Activated effector memory CD4-positive, alpha-beta T cell treated with Interleukin-2 at 50 U/mL for 16 hours (primary cell): ENCODE measurements around the gene NF1.
"Not testable (repeated sequence)": the region's sequence is repeated elsewhere in the genome, so short reads cannot be mapped to it uniquely, and the experiment has no call there.

Experiments used
- DNase-seq: peaks from one replicate; pipeline ENCODE4 v3.0.0-alpha.2; 2020

NF1 gene

DNA sequence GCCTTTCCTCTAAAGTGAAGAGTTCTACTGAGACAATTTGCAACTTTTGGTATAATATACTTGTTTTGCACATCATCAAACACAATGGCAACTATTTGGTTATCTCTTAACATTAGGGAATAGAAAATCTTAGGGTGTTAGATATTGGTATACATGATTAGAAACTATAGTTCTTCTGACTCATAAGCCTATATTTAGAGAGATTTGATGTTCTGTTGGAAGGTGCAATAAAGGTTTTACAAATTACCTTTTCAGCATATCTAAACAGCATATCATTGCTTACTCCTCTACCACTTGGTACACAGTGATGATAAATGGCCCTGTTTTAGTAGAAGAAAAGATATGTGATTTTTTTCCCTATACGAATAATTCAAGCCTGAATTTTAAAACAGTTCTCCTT lies 212.9 kb downstream of the NF1 start:
- no peak for DNase-seq

DNA sequence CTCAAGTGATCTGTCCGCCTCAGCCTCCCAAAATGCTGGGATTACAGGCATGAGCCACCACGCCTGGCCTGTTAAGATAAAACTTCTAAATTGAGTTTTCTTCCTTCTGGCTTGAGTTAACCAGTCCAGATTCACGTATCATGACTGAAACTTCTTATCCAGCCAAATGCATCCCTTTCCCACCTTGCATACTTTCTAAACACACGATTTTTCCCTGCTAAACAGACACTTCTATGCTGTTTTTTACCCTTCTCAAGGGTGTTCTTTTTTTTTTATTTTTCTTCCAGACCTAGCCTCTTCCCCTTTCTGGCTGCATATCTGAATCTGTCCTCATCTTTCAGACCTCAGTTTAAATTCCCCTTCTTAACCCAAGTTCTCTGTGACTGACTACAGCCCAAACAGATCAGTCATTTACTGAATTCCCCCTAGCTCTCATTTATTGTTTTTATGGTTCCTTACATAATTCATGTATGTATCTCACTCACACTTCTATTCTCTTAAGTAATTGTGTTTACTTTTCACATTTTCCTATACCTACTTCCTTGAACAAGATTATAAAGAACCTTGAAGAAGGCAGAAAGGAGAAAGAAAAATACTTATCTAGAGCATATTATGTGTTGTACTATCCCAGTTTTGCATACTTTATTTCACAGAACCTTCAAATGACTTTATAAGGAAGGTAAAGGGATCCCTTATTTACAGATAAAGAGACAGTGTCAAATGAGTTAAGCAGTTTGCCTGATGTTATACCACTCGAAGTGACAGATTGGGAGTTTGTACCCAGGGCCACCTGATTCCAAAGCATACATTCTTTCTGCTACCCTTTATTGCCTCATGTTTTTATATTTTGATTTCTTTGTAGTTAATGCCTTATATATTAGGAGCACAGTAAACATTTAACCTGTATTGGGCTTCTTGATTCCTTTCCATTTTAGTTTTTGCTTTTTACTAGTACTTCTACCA lies 213.9 kb downstream of the NF1 start:
- no peak for DNase-seq

DNA sequence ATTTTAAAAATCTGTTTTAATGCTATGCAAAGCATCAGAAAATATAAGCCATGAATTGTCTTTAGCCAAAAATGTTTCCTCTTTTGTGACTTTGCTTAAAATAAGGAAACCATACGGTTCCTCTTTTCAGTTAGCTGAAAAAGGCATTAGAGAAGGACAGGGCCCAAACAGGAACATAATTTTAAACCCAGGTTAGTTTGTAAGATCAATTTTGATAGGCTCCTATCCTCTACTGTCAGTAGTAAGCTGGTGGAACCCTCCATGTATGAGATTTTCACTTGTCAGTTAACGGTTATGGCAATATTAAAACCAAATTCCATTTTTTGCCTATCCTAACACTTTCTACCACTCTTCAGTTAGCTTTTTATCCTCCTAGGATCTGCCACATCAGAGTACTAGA lies 214.8 kb downstream of the NF1 start:
- no peak for DNase-seq

DNA sequence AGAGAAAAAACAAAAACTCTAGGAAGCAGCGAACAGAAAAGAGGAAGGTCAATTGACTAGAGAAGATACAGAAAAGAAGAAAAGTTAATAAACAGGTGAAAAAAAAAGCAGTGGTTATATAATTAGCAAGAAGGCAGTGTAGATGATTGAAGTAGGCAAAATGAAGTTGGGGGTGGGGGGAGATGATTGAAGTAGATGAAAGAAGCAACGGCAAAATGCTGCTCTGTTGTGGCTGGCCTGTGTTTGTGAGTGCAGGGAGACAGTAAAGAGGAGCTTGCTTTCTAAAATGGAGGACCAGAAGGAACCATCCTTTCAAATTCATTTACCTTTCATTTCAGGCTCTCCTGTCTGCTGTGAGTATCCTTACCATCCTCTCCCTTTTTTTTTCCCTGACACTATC lies 215.5 kb downstream of the NF1 start:
- peak; percentile 36 for DNase-seq

DNA sequence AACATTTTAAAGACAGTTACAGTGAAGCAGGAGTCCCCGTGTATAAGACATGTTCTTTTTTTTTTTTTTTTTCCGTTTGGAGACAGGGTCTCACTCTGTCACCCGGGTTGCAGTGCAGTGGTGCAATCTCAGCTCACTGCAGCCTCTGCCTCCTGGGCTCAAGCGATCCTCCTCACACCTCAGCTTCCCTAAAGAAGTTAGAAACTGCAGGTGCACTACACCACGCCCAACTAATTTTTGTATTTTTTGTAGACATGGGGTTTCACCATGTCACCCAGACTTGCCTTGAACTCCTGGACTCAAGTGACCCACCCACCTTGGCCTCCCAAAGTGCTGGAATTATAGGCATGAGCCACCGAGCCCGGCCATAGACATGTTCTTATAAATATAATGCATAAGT lies 216.1 kb downstream of the NF1 start:
- DNase-seq, result no peak

DNA sequence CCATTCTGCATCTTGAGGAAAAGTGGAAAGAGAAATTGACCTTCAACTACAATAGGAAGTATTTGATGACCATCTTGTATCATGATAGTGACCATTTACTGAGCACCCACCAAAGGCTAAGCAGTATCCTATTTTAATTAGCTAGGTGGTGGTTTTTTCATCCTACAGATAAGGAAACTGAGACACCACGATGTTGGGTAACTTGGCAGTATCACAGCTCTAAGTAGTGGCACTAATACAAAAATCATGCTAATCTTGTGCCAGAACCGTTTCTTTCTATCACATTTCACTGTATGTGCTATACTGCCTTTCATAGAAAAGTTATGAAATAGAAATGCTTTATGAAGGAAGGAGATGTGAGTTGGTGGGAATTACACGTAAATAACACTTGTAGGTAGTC lies 216.7 kb downstream of the NF1 start:
- no peak for DNase-seq

DNA sequence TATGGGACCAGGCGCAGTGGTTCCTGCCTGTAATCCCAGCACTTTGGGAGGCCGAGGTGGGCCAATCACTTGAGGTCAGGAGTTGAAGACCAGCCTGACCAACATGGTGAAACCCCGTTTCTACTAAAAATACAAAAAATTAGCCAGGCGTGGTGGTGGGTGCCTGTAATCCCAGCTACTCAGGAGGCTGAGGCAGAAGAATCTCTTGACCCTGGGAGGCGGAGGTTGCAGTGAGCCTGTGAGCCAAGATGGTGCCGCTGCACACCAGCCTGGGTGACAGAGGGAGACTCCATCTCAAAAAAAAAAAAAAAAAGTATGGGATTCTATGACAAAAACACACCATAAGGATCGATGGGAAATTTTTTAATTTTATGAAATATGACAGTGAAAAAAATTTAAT lies 217.4 kb downstream of the NF1 start:
- DNase-seq, result peak; percentile 30

DNA sequence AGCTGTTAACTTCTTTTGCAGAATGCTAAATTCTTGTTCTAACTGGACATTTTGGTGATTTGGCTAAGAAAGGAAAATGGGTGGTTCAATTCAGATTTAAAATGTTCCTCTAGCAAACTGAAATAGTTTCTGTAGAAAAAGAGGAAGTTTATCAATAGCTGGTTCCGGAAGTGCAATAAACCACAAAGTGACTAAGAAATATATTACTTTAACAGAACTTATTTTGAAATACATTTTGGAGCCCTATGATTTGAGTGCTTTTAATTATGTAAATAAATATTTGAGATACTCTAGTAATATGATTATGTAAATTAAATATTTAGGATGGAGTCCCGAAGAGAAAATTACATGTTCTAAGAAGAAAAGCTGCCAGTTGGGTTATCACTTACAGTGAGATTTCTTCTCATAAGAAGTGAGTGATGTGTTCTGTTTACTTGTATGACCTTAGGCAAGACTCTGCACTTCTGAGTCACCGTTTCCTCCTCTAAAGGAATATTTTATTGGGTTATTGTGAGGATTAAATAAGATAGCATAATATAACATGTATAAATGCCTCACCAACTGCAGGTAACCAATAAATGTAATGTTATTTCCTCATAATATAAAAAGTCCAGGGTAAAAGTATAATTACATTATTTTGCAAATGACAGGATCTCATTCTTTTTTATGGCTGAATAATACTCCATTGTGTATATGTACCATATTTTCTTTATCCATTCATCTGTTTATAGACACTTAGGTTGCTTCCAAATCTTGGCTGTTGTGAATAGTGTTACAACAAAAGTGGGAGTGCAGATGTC lies 219.4 kb downstream of the NF1 start, which contains the start of gene EVI2B:
TSS of gene EVI2B (minus strand) at position 73 of the 800 bp plus-strand sequence. CDS start 8,445 bp downstream, outside the sequence.
- no peak for DNase-seq

DNA sequence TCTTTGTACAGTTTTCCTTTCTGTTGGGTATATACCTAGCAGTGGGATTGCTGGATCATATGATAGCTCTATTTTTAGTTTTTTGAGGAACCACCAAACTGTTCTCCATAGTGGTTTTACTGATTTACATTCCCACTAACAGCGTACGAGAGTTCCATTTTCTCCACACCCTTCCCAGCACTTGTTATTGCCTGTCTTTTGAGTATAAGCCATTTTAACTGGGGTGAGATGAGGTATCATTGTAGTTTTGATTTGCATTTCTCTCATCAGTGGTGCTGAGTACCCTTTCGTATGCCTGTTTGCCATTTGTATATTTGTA lies 220.0 kb downstream of the NF1 start:
- DNase-seq, result no peak

DNA sequence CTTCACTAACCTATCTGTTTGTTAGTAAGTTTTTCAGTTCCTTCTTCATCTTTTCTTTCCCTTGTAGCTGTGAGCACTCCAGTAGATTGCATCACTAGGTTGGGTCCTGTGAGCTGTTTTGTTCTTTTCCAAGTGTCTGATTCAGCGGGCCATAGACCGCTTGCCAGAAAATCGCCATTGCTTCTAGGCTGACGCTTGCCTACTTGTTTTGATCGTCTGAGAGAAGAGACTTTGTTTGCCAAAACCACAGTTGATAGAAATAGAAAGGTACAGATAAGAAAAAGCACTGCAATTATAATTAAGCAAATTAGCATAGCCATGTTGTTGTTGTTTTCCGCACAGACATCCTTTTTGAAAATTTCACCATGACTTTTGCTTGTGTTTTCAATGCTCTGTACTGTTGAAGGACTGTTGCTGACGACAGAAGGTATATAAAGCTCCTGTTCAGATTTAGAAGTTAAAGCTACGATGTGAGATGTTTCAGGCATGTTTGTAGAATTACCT lies 223.6 kb downstream of the NF1 start:
- peak; percentile 51 for DNase-seq

DNA sequence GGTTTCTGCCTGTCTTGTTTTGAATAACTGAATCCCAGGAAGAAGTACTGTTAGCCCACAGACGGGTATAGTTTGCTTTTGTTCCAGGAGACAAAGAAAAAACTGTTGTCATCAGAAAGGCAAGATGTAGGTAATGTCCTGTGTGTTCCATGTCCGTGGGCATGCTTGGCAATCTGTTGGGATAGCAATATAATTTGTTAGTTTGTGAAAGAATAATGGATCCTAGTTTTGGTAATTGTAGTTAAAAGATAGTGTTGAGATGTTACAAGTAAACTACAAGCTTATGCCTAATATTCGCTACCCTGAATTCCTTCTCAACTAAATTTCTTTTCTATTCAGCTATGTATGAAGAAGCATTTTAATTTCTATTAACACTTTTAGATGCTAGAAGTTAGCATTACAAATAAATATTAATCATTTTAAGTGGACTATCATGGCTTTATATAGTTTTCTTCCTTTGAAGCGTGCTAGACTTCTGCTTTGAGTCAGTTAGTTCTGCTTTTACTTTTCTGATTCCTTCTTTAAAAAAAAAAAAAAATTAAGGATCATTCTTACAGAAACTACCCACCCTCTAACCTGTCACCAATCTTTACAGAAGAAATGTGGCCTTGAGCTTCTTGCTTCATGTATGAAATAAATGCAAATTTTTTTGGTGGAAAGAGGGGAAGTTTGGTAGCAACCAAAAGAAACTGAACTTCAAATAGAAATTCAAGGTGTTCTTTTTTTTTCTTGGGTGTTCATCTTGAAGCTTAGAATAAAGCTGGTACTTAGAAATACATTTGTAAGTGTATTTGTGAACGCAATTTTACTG lies 224.3 kb downstream of the NF1 start:
- no peak for DNase-seq

DNA sequence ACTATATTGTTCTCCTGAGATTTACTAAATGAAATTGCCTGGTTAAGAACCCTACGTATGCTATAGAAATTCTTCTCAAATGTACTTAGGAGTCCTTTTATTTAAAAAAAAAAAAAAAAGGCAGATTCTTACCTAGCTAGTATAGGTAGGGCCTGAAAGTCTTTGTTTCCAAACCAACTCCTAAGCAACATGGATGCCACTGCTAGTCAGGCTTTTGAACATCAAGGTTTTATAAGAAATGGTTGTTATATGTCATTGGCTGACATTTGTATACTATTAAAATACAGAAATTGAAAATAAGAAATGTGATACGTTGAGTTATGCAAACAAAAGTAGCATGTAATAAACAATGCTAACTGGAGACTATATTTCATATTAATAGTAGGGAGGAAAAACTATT lies 225.5 kb downstream of the NF1 start:
- no peak for DNase-seq

DNA sequence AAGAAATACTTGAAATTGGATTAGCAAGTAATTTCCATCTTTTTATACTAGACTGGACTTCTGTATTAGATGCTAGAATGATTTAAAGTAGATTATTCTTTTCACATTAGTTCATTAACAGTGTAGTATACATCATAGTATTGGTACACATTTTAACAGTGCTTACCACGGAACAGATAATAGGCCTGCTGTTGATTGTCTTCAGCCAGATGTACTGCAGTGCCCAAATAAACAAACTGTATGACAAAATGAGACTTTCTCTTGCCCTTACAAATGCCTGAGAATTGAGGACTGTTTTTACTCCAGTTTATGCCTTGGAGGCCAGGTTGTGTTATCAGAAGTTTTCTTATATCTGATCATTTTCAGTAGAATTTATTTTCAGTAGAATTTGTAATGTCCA lies 226.0 kb downstream of the NF1 start:
- DNase-seq, result no peak

DNA sequence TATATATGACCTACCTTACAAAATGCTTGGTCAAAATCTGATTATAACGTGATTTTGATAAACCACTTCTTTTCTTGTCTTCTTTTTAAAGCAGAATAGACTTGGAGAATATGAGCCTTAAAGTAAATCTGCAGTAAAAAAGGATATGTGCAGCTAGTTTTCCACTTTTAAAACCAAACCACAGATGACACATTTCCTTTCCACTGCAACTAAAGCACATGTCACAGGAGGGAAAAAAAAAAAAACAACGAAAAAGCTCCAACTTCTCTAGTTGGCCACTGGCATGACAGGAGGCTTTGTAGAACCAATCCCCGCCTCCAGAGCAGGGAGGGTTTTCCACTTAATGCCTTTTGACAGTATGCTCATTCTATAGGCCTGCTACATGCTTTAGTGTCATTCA lies 226.7 kb downstream of the NF1 start, which contains the start of gene EVI2A:
TSS of gene EVI2A (minus strand) at position 142 of the 400 bp plus-strand sequence. CDS start 2,609 bp downstream, outside the sequence.
- peak; percentile 56 for DNase-seq

DNA sequence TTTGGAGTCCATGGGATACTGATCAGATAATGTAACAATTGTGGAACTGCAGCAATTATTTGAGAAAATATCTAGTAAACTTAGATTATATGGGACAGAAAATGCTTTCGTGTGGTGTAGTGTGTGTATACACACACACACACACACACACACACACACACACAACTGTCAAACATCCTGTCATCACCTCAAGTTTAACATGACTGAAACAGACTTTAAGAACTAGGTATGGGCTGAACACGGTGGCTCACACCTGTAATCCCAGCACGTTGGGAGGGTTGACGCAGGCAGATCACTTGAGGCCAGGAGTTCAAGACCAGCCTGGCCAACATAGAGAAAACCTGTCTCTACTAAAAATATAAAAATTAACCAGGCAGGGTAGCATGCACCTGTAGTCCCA lies 227.2 kb downstream of the NF1 start:
- DNase-seq, result no peak

DNA sequence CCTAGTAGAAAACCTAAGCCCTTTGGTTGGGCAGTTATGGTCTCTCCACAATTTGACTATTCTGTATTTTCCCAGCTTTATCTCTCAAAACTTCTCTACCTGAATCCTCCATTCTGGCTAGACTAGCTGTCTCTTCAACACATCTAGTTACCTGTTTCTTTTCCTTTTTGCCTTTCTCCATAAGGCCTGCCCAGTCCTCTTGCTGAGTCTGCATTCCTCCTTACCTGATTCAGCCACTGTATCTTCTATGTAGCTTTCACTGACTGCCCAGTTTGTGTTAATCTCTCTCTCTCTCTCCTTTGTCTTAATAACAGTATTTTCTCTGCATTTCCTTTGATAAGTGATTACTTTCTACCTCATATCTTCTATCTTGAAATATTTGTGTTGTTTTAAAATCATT lies 228.8 kb downstream of the NF1 start:
- DNase-seq, result no peak

DNA sequence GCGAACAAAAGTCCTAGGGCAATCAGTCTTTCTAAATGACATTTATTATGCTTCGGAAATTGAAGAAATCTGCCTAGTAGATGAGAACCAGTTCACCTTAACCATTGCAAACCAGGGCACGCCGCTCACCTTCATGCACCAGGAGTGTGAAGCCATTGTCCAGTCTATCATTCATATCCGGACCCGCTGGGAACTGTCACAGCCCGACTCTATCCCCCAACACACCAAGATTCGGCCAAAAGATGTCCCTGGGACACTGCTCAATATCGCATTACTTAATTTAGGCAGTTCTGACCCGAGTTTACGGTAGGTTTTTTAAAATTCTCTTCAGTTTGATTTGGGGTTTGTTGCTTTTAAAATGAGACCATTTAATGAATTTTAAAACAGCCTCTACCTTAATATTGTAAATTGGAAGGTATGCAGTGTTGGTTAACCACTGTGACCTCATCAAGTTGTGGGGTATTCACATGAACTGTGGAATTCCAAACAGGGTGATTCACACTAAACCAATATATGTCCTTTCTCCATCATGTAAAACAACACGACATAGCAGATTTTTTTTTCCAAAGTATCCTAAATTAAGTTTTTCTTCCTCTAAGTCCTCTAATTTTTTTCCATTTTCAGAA lies 232.9 kb downstream of the NF1 start:
- no peak for DNase-seq

DNA sequence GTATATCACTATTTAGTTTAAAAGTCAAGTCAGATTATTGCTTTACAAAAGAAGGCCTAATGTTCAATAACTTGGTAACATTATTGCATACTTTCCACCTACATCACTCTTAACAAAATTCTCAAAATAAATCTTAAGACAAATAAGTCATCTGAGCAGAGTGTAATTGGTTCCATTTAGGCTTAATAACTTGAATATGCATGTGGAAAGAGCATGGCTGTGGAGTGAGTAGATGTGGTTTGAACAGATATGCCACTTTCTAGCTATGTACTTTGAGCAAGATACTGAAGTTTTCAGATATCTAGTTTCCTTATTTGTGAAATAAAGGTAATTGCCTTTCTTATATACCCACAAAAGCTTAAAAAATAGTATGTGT lies 233.4 kb downstream of the NF1 start:
- no peak for DNase-seq

DNA sequence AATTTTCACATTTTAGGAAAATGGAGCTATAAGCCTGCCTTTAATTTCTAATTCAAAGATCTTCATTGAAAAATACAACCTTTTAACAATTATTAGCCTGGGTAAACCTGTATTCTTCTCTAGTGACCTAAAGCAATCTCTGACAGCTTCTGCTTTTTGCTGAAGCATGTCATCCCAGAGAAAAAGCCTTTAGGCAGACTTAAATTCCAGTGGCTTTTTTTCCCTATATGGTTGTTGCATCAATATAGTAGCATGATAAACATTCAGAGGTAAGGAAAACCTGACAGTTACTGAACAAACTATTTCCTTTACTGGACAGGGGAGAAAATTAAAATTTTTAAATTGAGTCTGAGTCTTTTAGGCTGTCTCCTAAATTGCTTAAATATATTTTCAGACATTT lies 234.4 kb downstream of the NF1 start:
- no peak for DNase-seq

DNA sequence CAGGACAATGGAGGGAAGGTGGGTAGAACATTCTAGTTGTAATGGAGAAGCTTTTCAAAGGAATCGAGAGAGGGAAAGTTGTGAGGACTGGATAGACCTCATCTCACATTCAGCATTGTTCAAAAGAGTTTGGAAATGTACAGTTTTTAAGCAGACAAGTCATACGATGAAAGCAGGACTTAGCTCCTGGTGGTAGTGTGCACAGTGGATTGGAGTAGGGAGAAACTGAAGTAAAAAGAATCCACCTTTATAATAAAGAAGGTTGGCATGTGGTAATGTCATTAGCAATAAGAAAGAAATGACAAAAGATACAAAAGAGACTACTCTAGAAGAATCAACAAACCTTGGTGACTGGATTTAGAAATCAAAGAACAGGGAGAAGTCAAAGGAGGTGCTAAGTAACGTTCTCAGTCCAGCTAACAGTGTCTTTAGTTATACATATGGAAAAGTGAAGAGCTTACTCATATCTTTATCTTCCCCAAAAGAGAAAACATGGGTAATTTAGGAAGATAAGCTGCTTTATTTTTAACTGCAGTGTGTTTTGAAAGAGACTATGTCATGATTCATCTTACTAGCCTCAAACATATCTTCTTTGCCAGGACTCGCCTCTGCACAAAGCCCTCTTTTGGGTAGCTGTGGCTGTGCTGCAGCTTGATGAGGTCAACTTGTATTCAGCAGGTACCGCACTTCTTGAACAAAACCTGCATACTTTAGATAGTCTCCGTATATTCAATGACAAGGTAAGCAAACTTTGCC lies 245.3 kb downstream of the NF1 start:
- DNase-seq, result no peak

DNA sequence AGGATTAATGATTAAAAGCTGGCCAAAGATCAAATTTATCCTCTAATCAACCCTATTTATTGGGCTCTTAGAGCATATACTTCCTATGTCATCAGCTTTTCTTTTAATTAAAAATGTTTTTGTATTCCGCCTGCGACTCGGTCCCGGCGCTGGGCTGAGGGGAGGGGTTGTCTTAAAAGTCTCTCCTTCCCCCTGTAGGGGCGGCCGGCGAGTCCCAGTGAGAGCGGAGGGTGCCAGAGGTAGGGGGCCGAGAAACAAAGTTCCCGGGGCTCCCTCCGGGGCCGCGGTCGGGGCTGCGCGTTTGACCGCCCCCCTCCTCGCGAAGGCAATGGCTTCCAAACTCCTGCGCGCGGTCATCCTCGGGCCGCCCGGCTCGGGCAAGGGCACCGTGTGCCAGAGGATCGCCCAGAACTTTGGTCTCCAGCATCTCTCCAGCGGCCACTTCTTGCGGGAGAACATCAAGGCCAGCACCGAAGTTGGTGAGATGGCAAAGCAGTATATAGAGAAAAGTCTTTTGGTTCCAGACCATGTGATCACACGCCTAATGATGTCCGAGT lies 250.5 kb downstream of the NF1 start:
- not testable (repeated sequence) for DNase-seq
